A549 (cell line): ENCODE measurements around the gene NOD2. TPM values are rescaled to one million over a fixed set of nuclear protein-coding genes. Genes with fewer than 3 reads are reported as not detected.

ENCODE experiments used
- ATAC-seq, 2 experiments: fragments of 200-7000 bp in 1 of 2; fragments of >200 bp in 1 of 2; cut with Nextera tagmentation in 1 of 2; cut with Tn5 transposase in 1 of 2; 3 replicates each; pipeline versions ENCODE4 v1.8.0 to v1.9.1; 2018 to 2020; ENCODE audit warnings: mild to moderate bottlenecking in 1 of 2, moderate library complexity in 1 of 2
- CTCF ChIA-PET: fragments of 300-600 bp; sonication (Branson Sonifier 250); formaldehyde crosslinking; extraction: SDS; loops from one replicate; lab custom pipeline; 2021; ENCODE audit warnings: antibody characterized with exemption, inconsistent platforms; lab: Yijun Ruan, JAX
- POLR2A ChIA-PET: fragments of 350-600 bp; formaldehyde crosslinking; extraction: SDS; loops from one replicate; lab custom pipeline; 2021; ENCODE audit warnings: antibody characterized with exemption, inconsistent platforms; lab: Yijun Ruan, JAX
- DNase-seq, 2 experiments: peaks; one replicate each; pipeline versions ENCODE4 v3.0.0 to v3.0.0-alpha.2; 2011 to 2016; ENCODE audit warnings: low read depth in 1 of 2, low spot score in 1 of 2
- FAIRE-seq: peaks from 2 replicates; lab custom pipeline; 2011; peaks lifted over from hg19 to GRCh38; lab: Jason Lieb, UNC
- H3K27ac ChIP-seq, 2 experiments: fragments of >200 bp; sonication (Bioruptor Twin); formaldehyde crosslinking; 3 replicates each; pipeline ENCODE4 v1.5.1; 2016 to 2017
- H3K4me1 ChIP-seq: fragments of >200 bp; sonication (Bioruptor Twin); formaldehyde crosslinking; 3 replicates; pipeline ENCODE4 v1.6.1; 2016
- H3K4me2 ChIP-seq: fragments of >200 bp; sonication (Bioruptor Twin); formaldehyde crosslinking; 3 replicates; pipeline ENCODE4 v1.6.1; 2016
- H3K4me3 ChIP-seq: fragments of >200 bp; sonication (Bioruptor Twin); formaldehyde crosslinking; 3 replicates; pipeline ENCODE4 v1.5.1; 2016
- H3K9me3 ChIP-seq: fragments of >200 bp; sonication (Bioruptor Twin); formaldehyde crosslinking; 3 replicates; pipeline ENCODE4 v1.6.1; 2016
- BCL3 ChIP-seq: fragments of >200 bp; sonication (Bioruptor Twin); formaldehyde crosslinking; IDR thresholded peaks from 3 replicates; pipeline ENCODE4 v1.6.1; 2016
- CBX2 ChIP-seq: fragments of 200-600 bp; sonication (generic); IDR thresholded peaks from 2 replicates; pipeline ENCODE4 v1.6.1; 2016; ENCODE audit warnings: low read depth, mild to moderate bottlenecking, borderline replicate concordance
- EHMT2 ChIP-seq: fragments of 200-600 bp; sonication (generic); IDR thresholded peaks from 2 replicates; pipeline ENCODE4 v1.6.1; 2016; ENCODE audit warnings: antibody characterized with exemption, low read depth, mild to moderate bottlenecking, moderate library complexity
- FOXS1 ChIP-seq: fragments of 250-450 bp; sonication (Bioruptor Pico); IDR thresholded peaks from 2 replicates; pipeline ENCODE4 v1.5.0; 2020; ENCODE audit warnings: mild to moderate bottlenecking, moderate library complexity
- HDAC2 ChIP-seq: fragments of 200-600 bp; sonication (generic); IDR thresholded peaks from 2 replicates; pipeline ENCODE4 v1.6.1; 2016
- HES2 ChIP-seq: fragments of >200 bp; sonication (Bioruptor Twin); formaldehyde crosslinking; IDR thresholded peaks from 2 replicates; pipeline ENCODE4 v1.6.1; 2016
- JUNB ChIP-seq: fragments of >200 bp; sonication (Bioruptor Twin); formaldehyde crosslinking; IDR thresholded peaks from 2 replicates; pipeline ENCODE4 v1.6.1; 2016
- NFE2L2 ChIP-seq: fragments of 150-350 bp; conservative IDR thresholded peaks from 2 replicates; pipeline ENCODE4 v1.6.1; 2014; ENCODE audit warnings: low read length
- NR3C1 ChIP-seq: fragments of >200 bp; sonication (Bioruptor Twin); formaldehyde crosslinking; IDR thresholded peaks from 3 replicates; pipeline ENCODE4 v1.6.1; 2017
- PHF8 ChIP-seq: fragments of 200-600 bp; sonication (generic); IDR thresholded peaks from 2 replicates; pipeline ENCODE4 v1.6.1; 2016; ENCODE audit warnings: low read depth, mild to moderate bottlenecking, antibody characterized with exemption, moderate library complexity, borderline replicate concordance
- RCOR1 ChIP-seq: fragments of 150-350 bp; IDR thresholded peaks from 2 replicates; pipeline ENCODE4 v1.6.1; 2014; ENCODE audit warnings: antibody characterized with exemption, low read length, low read depth
- REST ChIP-seq: fragments of 200-600 bp; sonication (generic); IDR thresholded peaks from 2 replicates; pipeline ENCODE4 v1.6.1; 2016; ENCODE audit warnings: antibody characterized with exemption, mild to moderate bottlenecking, moderate library complexity
- RFX5 ChIP-seq: fragments of 450-650 bp; IDR thresholded peaks from 2 replicates; pipeline ENCODE4 v1.7.1; 2014; ENCODE audit warnings: antibody characterized with exemption, mild to moderate bottlenecking, moderate library complexity
- SMC3 ChIP-seq: fragments of >200 bp; sonication (Bioruptor Twin); formaldehyde crosslinking; IDR thresholded peaks from 3 replicates; pipeline ENCODE4 v1.6.1; 2018; ENCODE audit warnings: inconsistent platforms
- SREBF2 ChIP-seq: fragments of 450-650 bp; IDR thresholded peaks from 2 replicates; pipeline ENCODE4 v1.6.1; 2014; ENCODE audit warnings: mild to moderate bottlenecking, moderate library complexity
- TP53 ChIP-seq: fragments of 250-450 bp; sonication (Bioruptor Pico); IDR thresholded peaks from 2 replicates; pipeline ENCODE4 v1.5.0; 2021; ENCODE audit warnings: mild to moderate bottlenecking, moderate library complexity
- USF2 ChIP-seq: fragments of 450-650 bp; IDR thresholded peaks from 2 replicates; pipeline ENCODE4 v1.6.1; 2014; ENCODE audit warnings: antibody characterized with exemption
- ZC3H11A ChIP-seq: fragments of 450-650 bp; IDR thresholded peaks from 2 replicates; pipeline ENCODE4 v1.6.1; 2014; ENCODE audit warnings: antibody characterized with exemption, mild to moderate bottlenecking
- ZSCAN20 ChIP-seq: fragments of 250-450 bp; sonication (Bioruptor Pico); IDR thresholded peaks from 2 replicates; pipeline ENCODE4 v1.8.0; 2022; ENCODE audit warnings: mild to moderate bottlenecking, moderate library complexity
- WGBS: methylation state at CpG from one replicate; pipeline ENCODE4 v1.1.6; 2017; ENCODE audit errors: missing lambda C conversion rate; 5-methylcytosine and 5-hydroxymethylcytosine counted together
- polyA plus RNA-seq, 4 experiments: library from polyadenylated mRNA; depleted of rRNA in 3 of 4; stranded (reverse); fragments of >200 nt; fragmentation: RNase III in 1 of 4; extraction: RNeasy Plus Mini Kit Qiagen cat#74134 plus additional on column Dnase treatment in 1 of 4; gene quantifications; 2 replicates in 3 of 4; 3 replicates in 1 of 4; pipeline ENCODE4 v1.2.3, GENCODE V29; 2011 to 2017
- TF ChIP-seq, protein P1 (sequence below): IDR thresholded peaks from 2 replicates; pipeline ENCODE4 v1.6.1; 2012

NOD2 gene
- polyA plus RNA-seq, 2 of the 4 experiments (the other 2 are of a cell fraction): not detected

DNA sequence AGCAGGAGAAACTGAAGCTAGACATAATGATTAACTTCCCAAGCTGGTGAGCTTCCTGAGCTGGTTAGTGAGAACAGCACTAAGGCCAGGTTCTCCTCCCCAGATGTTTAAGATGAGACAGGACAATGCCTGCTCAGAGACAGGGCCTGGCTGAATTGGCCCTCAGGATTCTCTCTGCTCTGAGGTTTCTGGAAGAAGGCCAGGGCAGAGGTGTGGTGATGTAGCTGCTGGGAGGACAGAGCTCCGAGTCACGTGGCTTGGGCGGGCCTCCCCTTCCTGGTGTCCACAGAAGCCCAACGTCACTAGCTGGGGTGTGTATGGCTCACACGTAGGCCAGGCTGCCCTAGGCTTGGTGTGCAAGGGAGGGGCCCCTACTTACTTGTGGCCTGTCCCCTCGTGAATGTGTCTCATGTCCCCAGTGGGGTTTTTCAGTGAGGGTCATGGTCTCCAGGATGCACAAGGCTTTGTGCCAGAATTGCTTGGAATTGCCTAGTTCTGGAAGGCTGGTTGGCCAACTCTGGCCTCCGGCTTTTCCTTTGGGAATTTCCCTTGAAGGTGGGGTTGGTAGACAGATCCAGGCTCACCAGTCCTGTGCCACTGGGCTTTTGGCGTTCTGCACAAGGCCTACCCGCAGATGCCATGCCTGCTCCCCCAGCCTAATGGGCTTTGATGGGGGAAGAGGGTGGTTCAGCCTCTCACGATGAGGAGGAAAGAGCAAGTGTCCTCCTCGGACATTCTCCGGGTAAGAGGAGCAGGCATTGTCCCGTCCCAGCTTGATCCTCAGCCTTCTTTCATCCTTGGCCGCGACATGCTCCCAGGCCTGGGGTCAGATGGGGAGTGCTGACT lies 3.4 kb downstream of the NOD2 start:
- no peak overlapping the region for H3K4me3 ChIP-seq
- H3K9me3 ChIP-seq: no peaks in the 10 kb centered on the region
- ChIA-PET CTCF (interaction anchor here (0.9 to 6.3 kb wide), 5 partner anchors 16 to 110 kb away, joined by 3 to 21 read pairs (median 3); no protein-coding TSS in a partner anchor), POLR2A (no interaction called here)
- H3K4me1 ChIP-seq: 0 out of 3 replicates have a peak, but pooled peaks cover 5% of the 10 kb centered on the region
- TF ChIP-seq BCL3 (no peak), NR3C1 (no peak), USF2 (peak; percentile 58), ZC3H11A (no peak)
- WGBS: 72% methylated on average over 10 of the region's 15 CpGs
- peak in 1 of 2 experiments; percentile 61; a peak in 3 of 6 replicates for ATAC-seq
- DNase-seq: peak; percentile 20 to 52
- H3K4me2 ChIP-seq: no peak overlapping the region
- no peak for FAIRE-seq
- no peak overlapping the region for H3K27ac ChIP-seq

- CTCF ChIA-PET: interaction anchor here (1.3 to 6.3 kb wide), 2 partner anchors 27 to 32 kb away, joined by 3 to 21 read pairs; no protein-coding TSS in a partner anchor
- no peak overlapping the region for H3K27ac ChIP-seq
- no peak for TF ChIP-seq RFX5
- no peak for TF ChIP-seq NFE2L2
- TF ChIP-seq HES2: no peak
- TF ChIP-seq CBX2: no peak
- no peak for TF ChIP-seq SREBF2
- no peak for TF ChIP-seq BCL3
- TF ChIP-seq HDAC2: no peak
- no peak for TF ChIP-seq ZSCAN20 (CRISPR knock-in tag)
- TF ChIP-seq JUNB: no peak
- TF ChIP-seq FOXS1 (CRISPR knock-in tag): no peak
- TF ChIP-seq RCOR1: no peak
- TF ChIP-seq ZC3H11A: no peak
- no peak for TF ChIP-seq PHF8
- TF ChIP-seq, all 56 proteins: peak for 0
- no peak overlapping the region for H3K4me2 ChIP-seq
- H3K4me3 ChIP-seq: no peak overlapping the region
- 0 out of 3 replicates have a peak, but pooled peaks cover 5% of the 10 kb centered on the region for H3K4me1 ChIP-seq
- ATAC-seq (no peak), FAIRE-seq (no peak), DNase-seq (no peak)
- no peaks in the 10 kb centered on the region for H3K9me3 ChIP-seq
- WGBS: 89% methylated on average over 5 of the region's 5 CpGs
- POLR2A ChIA-PET: no interaction called here
Observed at GRCh38 chr16:50697421-50697715, 4.0 kb downstream of the NOD2 start.

DNA sequence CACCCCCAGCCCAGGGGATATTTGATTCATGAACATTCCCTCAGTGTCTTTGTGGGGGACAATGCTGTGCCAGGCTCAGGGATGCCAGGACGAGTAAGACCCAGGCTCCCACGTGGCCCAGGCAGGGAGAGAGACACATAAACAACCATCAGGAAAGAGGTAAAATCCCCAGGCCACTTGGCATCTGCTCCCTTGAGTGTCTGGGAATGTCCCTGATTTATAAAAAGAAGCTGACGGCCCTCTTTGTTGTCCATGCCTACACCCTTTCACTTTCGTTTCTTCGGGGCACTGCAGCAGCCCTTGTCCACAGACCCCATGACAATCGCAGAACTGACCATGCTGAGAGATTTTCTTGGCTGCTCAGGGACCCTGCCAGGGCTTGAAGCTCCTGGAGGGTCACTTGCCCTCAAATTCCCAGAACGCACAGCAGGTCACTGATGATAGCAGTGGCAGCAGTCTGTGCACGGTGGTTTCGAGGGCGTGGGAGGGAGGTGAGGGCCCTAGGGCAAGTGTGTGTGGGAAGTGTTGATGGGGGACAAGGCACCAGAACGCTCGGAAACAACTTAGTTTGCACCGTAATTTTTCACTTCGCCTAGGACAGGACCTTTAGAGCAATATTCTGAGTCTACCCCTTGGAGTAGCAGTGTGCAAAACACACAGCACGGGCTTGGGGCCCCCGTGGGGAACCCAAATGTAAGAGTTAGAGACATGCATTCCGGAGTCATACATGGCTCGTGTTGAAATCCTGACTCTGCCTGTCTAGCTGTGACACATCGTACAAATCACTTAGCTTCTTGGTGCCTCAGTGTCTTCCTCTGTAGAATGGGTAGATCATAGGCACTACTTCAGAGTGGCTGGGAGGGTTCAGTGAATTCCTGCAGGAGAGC lies 4.7 kb downstream of the NOD2 start:
- WGBS: 51% methylated on average over 19 of the region's 19 CpGs
- Histone ChIP-seq H3K4me3 (no peak overlapping the region), H3K9me3 (no peaks in the 10 kb centered on the region), H3K4me1 (0 out of 3 replicates have a peak, but pooled peaks cover 5% of the 10 kb centered on the region), H3K4me2 (peak overlapping the region; percentile 46), H3K27ac (peak overlapping the region in 1 of 2 experiments; percentile 26; a peak in 1 of 6 replicates)
- CTCF ChIA-PET: interaction anchor here (0.6 to 6.3 kb wide), 5 partner anchors 26 to 755 kb away, joined by 3 to 21 read pairs (median 3); no protein-coding TSS in a partner anchor
- no peak for TF ChIP-seq EHMT2
- no peak for TF ChIP-seq TP53
- no peak for TF ChIP-seq HDAC2
- TF ChIP-seq USF2: no peak
- TF ChIP-seq RFX5: no peak
- no peak for TF ChIP-seq REST
- TF ChIP-seq, protein P1, sequence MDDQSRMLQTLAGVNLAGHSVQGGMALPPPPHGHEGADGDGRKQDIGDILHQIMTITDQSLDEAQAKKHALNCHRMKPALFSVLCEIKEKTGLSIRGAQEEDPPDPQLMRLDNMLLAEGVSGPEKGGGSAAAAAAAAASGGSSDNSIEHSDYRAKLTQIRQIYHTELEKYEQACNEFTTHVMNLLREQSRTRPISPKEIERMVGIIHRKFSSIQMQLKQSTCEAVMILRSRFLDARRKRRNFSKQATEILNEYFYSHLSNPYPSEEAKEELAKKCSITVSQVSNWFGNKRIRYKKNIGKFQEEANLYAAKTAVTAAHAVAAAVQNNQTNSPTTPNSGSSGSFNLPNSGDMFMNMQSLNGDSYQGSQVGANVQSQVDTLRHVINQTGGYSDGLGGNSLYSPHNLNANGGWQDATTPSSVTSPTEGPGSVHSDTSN: no peak
- no peak for TF ChIP-seq SMC3
- TF ChIP-seq CBX2: no peak
- DNase-seq (no peak), FAIRE-seq (no peak), ATAC-seq (peak in 1 of 2 experiments; percentile 22; a peak in 2 of 6 replicates)
- POLR2A ChIA-PET: no interaction called here
